ENCODE data around the gene ADAMTS6. TPM values are rescaled to one million over a fixed set of nuclear protein-coding genes. Genes with fewer than 3 reads are reported as not detected.

The ADAMTS6 gene
- total RNA-seq, 1 experiment from 2014 or later, result 2.8 TPM

GRCh38 chr5:65468633-65469032 is 13.1 kb downstream of the ADAMTS6 start:
- Mint-ChIP-seq H3K27ac (no peak overlapping the region), H3K9me3 (no peaks in the 10 kb centered on the region), H3K36me3 (no peaks in the 10 kb centered on the region), H3K27me3 (ENCODE audit: low read depth) (no peaks in the 10 kb centered on the region), H3K4me1 (no peaks in the 10 kb centered on the region), H3K4me3 (no peak overlapping the region)
- CTCF ChIA-PET, result no interaction called here
- ATAC-seq (no peak), DNase-seq (ENCODE audit: low spot score) (no peak)
- TF ChIP-seq JUN (CRISPR knock-in tag; IDR thresholded peaks at IDR 0.05) (no peak), TEAD4 (CRISPR knock-in tag; IDR thresholded peaks at IDR 0.05) (no peak), CREB1 (CRISPR knock-in tag; IDR thresholded peaks at IDR 0.05) (no peak), CTCF (IDR thresholded peaks at IDR 0.05) (no peak), AR (CRISPR knock-in tag; IDR thresholded peaks at IDR 0.05) (no peak)
- POLR2A ChIA-PET, result no interaction called here

- TF ChIP-seq USF2 (CRISPR knock-in tag; IDR thresholded peaks at IDR 0.05) (no peak), NR3C1 (CRISPR knock-in tag; conservative IDR thresholded peaks at IDR 0.05; ENCODE audit: low read depth) (no peak), SMAD3 (CRISPR knock-in tag; IDR thresholded peaks at IDR 0.05; ENCODE audit: borderline replicate concordance) (no peak), SOX15 (CRISPR knock-in tag; IDR thresholded peaks at IDR 0.05) (no peak), IRF2 (CRISPR knock-in tag; IDR thresholded peaks at IDR 0.05; ENCODE audit: borderline replicate concordance, low read depth) (no peak), ETV6 (CRISPR knock-in tag; IDR thresholded peaks at IDR 0.05) (no peak), ZBTB43 (CRISPR knock-in tag; IDR thresholded peaks at IDR 0.05) (no peak), ERG (CRISPR knock-in tag; IDR thresholded peaks at IDR 0.05) (no peak), CTCF (IDR thresholded peaks at IDR 0.05) (no peak), AR (CRISPR knock-in tag; IDR thresholded peaks at IDR 0.05) (no peak), PRRX2 (CRISPR knock-in tag; IDR thresholded peaks at IDR 0.05) (no peak), ZNF263 (CRISPR knock-in tag; IDR thresholded peaks at IDR 0.05; ENCODE audit: low read depth) (no peak)
- no peak for ATAC-seq
- POLR2A ChIA-PET, result no interaction called here
These were observed 19.5 kb downstream of the ADAMTS6 start for GRCh38 chr5:65462139-65462705.

More at GRCh38 chr5:65462139-65462705, 19.5 kb downstream of the ADAMTS6 start:
- Mint-ChIP-seq H3K4me3 (no peak overlapping the region), H3K9me3 (no peaks in the 10 kb centered on the region), H3K4me1 (no peaks in the 10 kb centered on the region), H3K27me3 (ENCODE audit: low read depth) (no peaks in the 10 kb centered on the region), H3K27ac (no peak overlapping the region), H3K36me3 (peaks cover 5% of the 10 kb centered on the region; the same call in 1 of the 2 replicates)
- CTCF ChIA-PET, result no interaction called here
- DNase-seq (ENCODE audit: low spot score), result no peak
